WTC11 (cell line): ENCODE measurements around the gene FETUB. TPM values are rescaled to one million over a fixed set of nuclear protein-coding genes. Genes with fewer than 3 reads are reported as not detected.

Source experiments
- ATAC-seq: fragments of 200-7000 bp; cut with Tn5 transposase; 2 replicates; pipeline ENCODE4 v1.10.0; 2021; ENCODE audit warnings: mild to moderate bottlenecking, moderate library complexity
- CTCF ChIA-PET: fragments of 300-600 bp; sonication (Branson Sonifier 250); formaldehyde crosslinking; loops from one replicate; lab custom pipeline; 2021; ENCODE audit warnings: antibody characterized with exemption; lab: Charles Lee
- POLR2A ChIA-PET: fragments of 350-600 bp; sonication (Branson Sonifier 250); formaldehyde crosslinking; loops from one replicate; lab custom pipeline; 2021; ENCODE audit warnings: antibody characterized with exemption; lab: Charles Lee
- DNase-seq: peaks from one replicate; pipeline ENCODE4 v3.0.0; 2021; ENCODE audit warnings: low spot score
- H3K27ac Mint-ChIP-seq: 2 replicates; pipeline ENCODE4 v1.8.0; 2021; ENCODE audit warnings: mixed read lengths
- H3K27me3 Mint-ChIP-seq: 2 replicates; pipeline ENCODE4 v1.8.0; 2021; ENCODE audit warnings: low read depth, mild to moderate bottlenecking, moderate library complexity, mixed read lengths
- H3K36me3 Mint-ChIP-seq: 2 replicates; pipeline ENCODE4 v1.8.0; 2021; ENCODE audit warnings: mixed read lengths
- H3K4me1 Mint-ChIP-seq: 2 replicates; pipeline ENCODE4 v1.8.0; 2022; ENCODE audit warnings: mixed read lengths
- H3K4me3 Mint-ChIP-seq: 2 replicates; pipeline ENCODE4 v1.8.0; 2021; ENCODE audit warnings: mild to moderate bottlenecking, moderate library complexity, mixed read lengths
- H3K9me3 Mint-ChIP-seq: 2 replicates; pipeline ENCODE4 v1.8.0; 2021; ENCODE audit warnings: mixed read lengths
- CDX4 ChIP-seq: fragments of 250-450 bp; sonication (Bioruptor Pico); IDR thresholded peaks from 2 replicates; pipeline ENCODE4 v1.9.0; 2021; ENCODE audit warnings: moderate library complexity, mild to moderate bottlenecking, inconsistent platforms, borderline replicate concordance
- FOXJ3 ChIP-seq: sonication (generic); formaldehyde crosslinking; IDR thresholded peaks from 2 replicates; pipeline ENCODE4 v1.9.0; 2021; ENCODE audit warnings: missing genetic modification reagents, mild to moderate bottlenecking, borderline replicate concordance
- FOXK1 ChIP-seq: sonication (generic); formaldehyde crosslinking; IDR thresholded peaks from 2 replicates; pipeline ENCODE4 v1.8.0; 2022; ENCODE audit warnings: mild to moderate bottlenecking, moderate library complexity, missing genetic modification reagents
- FOXP4 ChIP-seq: sonication (generic); formaldehyde crosslinking; IDR thresholded peaks from 2 replicates; pipeline ENCODE4 v1.8.0; 2022; ENCODE audit warnings: mild to moderate bottlenecking, missing genetic modification reagents
- GABPB1 ChIP-seq: sonication (generic); formaldehyde crosslinking; IDR thresholded peaks from 2 replicates; pipeline ENCODE4 v1.8.1; 2023; ENCODE audit warnings: mild to moderate bottlenecking, missing genetic modification reagents
- JAZF1 ChIP-seq: fragments of 250-450 bp; sonication (Bioruptor Pico); IDR thresholded peaks from 2 replicates; pipeline ENCODE4 v1.9.0; 2021; ENCODE audit warnings: moderate library complexity, mild to moderate bottlenecking, inconsistent platforms
- JUN ChIP-seq: sonication (generic); formaldehyde crosslinking; IDR thresholded peaks from 2 replicates; pipeline ENCODE4 v1.8.0; 2023; ENCODE audit warnings: mild to moderate bottlenecking, missing genetic modification reagents
- NFE2L1 ChIP-seq: sonication (generic); formaldehyde crosslinking; IDR thresholded peaks from 2 replicates; pipeline ENCODE4 v1.8.1; 2023; ENCODE audit warnings: missing genetic modification reagents
- TEAD1 ChIP-seq: sonication (generic); formaldehyde crosslinking; IDR thresholded peaks from 2 replicates; pipeline ENCODE4 v1.8.0; 2022; ENCODE audit warnings: mild to moderate bottlenecking, missing genetic modification reagents
- ZNF121 ChIP-seq: sonication (generic); formaldehyde crosslinking; IDR thresholded peaks from 2 replicates; pipeline ENCODE4 v1.8.0; 2023; ENCODE audit warnings: missing genetic modification reagents
- ZNF138 ChIP-seq: sonication (generic); formaldehyde crosslinking; conservative IDR thresholded peaks from 2 replicates; pipeline ENCODE4 v1.8.1; 2022; ENCODE audit warnings: mild to moderate bottlenecking, moderate library complexity, missing genetic modification reagents
- ZNF396 ChIP-seq: fragments of 250-450 bp; sonication (Bioruptor Pico); IDR thresholded peaks from 2 replicates; pipeline ENCODE4 v1.8.0; 2021; ENCODE audit warnings: mild to moderate bottlenecking, moderate library complexity, borderline replicate concordance
- total RNA-seq: library from RNA; stranded (reverse); gene quantifications from 3 replicates; pipeline ENCODE4 v1.2.3, GENCODE V29; 2021
- TF ChIP-seq, protein P1 (sequence below): sonication (generic); formaldehyde crosslinking; IDR thresholded peaks from 2 replicates; pipeline ENCODE4 v1.8.1; 2023; ENCODE audit warnings: mild to moderate bottlenecking, missing genetic modification reagents, borderline replicate concordance
- TF ChIP-seq, protein P2 (sequence below): sonication (generic); formaldehyde crosslinking; IDR thresholded peaks from 2 replicates; pipeline ENCODE4 v1.8.1; 2022; ENCODE audit warnings: mild to moderate bottlenecking, missing genetic modification reagents, moderate library complexity, borderline replicate concordance
- TF ChIP-seq, protein P3 (sequence below): sonication (generic); formaldehyde crosslinking; IDR thresholded peaks from 2 replicates; pipeline ENCODE4 v1.8.1; 2023; ENCODE audit warnings: mild to moderate bottlenecking, missing genetic modification reagents, moderate library complexity

FETUB gene
- total RNA-seq, 1 experiment from 2014 or later, result not detected

DNA sequence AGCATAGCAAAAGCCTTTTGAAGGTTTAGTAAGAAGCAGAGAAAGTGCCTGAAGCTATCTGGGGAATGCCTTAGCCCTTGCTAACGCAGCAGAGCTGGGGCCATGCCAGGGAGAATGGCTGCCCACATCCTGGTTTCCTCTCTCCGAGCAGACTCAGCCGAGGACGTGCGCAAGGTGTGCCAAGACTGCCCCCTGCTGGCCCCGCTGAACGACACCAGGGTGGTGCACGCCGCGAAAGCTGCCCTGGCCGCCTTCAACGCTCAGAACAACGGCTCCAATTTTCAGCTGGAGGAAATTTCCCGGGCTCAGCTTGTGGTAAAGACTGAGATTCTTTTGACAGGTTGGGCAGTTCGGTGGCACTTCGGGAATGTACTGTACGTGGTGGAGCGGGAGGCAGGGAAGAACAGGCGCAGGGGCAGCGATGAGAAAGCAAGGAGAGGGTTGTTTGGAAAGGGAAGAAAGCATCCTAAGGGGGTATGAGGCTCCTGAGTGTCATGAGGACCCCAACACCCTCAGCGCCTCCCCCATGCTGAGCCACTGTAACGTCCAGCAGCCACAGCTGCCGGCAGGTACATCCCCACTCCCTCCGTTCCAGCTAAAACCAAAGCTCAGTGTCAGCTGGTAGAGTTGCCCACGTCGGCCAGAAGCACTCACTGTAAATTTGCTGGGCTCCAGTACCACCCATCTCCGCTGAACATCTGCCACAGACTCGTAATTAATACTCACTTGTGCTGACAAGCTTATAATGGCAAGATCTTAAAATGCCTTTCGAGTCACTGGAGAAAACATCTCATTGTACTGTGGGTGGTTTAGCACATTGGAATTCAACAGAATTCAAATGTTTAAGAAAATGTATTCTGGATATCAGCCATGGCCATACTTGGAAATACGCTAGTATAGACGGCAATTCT is 22.9 kb upstream of the FETUB start (continued):
- TF ChIP-seq NFE2L1 (CRISPR knock-in tag), result peak; percentile 22; the same call in 1 of the 2 replicates
- 0 out of 2 replicates have a peak, but pooled peaks have one; percentile 8 for TF ChIP-seq GABPB1
- peak; percentile 50; the same call in 1 of the 2 replicates for TF ChIP-seq FOXK1 (CRISPR knock-in tag)
- TF ChIP-seq JAZF1, result no peak
- TF ChIP-seq TEAD1, result peak; percentile 37; the same call in 1 of the 2 replicates
- 0 out of 2 replicates have a peak, but pooled peaks have one; percentile 37 for TF ChIP-seq ZNF121 (CRISPR knock-in tag)
- no peak for TF ChIP-seq FOXJ3 (CRISPR knock-in tag)
- TF ChIP-seq ZNF138, result no peak

DNA sequence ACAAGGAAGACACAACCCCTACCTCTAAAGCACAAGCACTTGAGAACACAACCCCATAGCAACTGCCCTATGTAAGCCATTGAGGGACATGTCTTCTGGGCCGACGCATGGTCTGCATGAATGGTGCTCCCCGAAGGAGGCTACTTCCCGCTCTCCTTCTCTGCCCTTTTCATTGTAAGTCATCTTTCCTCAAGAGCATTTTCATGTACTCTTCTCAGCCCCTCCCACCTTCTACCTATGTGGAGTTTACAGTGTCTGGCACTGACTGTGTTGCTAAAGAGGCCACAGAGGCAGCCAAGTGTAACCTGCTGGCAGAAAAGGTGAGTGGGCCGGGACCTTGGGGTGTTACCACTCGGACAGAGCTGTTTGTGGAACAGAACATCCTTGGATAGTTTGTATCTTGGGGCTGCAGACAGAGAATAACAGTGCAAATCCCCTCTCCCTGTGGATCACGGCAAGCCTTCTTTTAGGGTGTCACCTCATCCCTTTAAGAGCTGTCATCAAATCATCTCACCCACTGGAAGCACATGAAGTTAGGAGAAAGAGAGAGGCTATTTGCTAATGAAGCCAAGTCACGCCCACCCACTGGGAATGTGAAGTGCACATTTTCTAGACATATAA is 21.8 kb upstream of the FETUB start:
- Mint-ChIP-seq H3K4me3 (no peak overlapping the region), H3K4me1 (peaks cover 18% of the 10 kb centered on the region), H3K9me3 (no peaks in the 10 kb centered on the region), H3K36me3 (no peaks in the 10 kb centered on the region), H3K27ac (no peak overlapping the region), H3K27me3 (peaks cover 25% of the 10 kb centered on the region)
- DNase-seq, result no peak
- TF ChIP-seq, protein P1, sequence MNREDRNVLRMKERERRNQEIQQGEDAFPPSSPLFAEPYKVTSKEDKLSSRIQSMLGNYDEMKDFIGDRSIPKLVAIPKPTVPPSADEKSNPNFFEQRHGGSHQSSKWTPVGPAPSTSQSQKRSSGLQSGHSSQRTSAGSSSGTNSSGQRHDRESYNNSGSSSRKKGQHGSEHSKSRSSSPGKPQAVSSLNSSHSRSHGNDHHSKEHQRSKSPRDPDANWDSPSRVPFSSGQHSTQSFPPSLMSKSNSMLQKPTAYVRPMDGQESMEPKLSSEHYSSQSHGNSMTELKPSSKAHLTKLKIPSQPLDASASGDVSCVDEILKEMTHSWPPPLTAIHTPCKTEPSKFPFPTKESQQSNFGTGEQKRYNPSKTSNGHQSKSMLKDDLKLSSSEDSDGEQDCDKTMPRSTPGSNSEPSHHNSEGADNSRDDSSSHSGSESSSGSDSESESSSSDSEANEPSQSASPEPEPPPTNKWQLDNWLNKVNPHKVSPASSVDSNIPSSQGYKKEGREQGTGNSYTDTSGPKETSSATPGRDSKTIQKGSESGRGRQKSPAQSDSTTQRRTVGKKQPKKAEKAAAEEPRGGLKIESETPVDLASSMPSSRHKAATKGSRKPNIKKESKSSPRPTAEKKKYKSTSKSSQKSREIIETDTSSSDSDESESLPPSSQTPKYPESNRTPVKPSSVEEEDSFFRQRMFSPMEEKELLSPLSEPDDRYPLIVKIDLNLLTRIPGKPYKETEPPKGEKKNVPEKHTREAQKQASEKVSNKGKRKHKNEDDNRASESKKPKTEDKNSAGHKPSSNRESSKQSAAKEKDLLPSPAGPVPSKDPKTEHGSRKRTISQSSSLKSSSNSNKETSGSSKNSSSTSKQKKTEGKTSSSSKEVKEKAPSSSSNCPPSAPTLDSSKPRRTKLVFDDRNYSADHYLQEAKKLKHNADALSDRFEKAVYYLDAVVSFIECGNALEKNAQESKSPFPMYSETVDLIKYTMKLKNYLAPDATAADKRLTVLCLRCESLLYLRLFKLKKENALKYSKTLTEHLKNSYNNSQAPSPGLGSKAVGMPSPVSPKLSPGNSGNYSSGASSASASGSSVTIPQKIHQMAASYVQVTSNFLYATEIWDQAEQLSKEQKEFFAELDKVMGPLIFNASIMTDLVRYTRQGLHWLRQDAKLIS, result no peak
- TF ChIP-seq JUN (CRISPR knock-in tag), result no peak
- TF ChIP-seq, protein P2, sequence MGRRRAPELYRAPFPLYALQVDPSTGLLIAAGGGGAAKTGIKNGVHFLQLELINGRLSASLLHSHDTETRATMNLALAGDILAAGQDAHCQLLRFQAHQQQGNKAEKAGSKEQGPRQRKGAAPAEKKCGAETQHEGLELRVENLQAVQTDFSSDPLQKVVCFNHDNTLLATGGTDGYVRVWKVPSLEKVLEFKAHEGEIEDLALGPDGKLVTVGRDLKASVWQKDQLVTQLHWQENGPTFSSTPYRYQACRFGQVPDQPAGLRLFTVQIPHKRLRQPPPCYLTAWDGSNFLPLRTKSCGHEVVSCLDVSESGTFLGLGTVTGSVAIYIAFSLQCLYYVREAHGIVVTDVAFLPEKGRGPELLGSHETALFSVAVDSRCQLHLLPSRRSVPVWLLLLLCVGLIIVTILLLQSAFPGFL, result no peak
- no peak for TF ChIP-seq FOXP4
- TF ChIP-seq NFE2L1 (CRISPR knock-in tag), result no peak
- TF ChIP-seq ZNF396 (CRISPR knock-in tag), result no peak
- TF ChIP-seq CDX4, result no peak
- TF ChIP-seq, protein P3, sequence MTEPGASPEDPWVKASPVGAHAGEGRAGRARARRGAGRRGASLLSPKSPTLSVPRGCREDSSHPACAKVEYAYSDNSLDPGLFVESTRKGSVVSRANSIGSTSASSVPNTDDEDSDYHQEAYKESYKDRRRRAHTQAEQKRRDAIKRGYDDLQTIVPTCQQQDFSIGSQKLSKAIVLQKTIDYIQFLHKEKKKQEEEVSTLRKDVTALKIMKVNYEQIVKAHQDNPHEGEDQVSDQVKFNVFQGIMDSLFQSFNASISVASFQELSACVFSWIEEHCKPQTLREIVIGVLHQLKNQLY (CRISPR knock-in tag), result no peak
- no peak for ATAC-seq
- POLR2A ChIA-PET, result interaction anchor here (0.6 kb wide), 1 partner anchor 23 kb away, joined by 6 read pairs; no protein-coding TSS in a partner anchor
- CTCF ChIA-PET, result interaction anchor here (1.0 to 1.9 kb wide), 5 partner anchors 8 to 103 kb away, joined by 3 to 15 read pairs (median 4); partner anchors contain the start of gene FETUB
